GM10847 (cell line): ENCODE measurements around the gene LARGE1.

Source experiments
- POLR2A ChIP-seq: IDR thresholded peaks from 2 replicates; pipeline ENCODE4 v1.6.1; 2011; ENCODE audit not compliant: insufficient read length; ENCODE audit errors: extremely low read depth

LARGE1 gene

GRCh38 chr22:33896154-33896553 lies 24.1 kb downstream of the LARGE1 start:
- no peak for TF ChIP-seq POLR2A

- no peak for TF ChIP-seq POLR2A
Measured at GRCh38 chr22:33895444-33895843, 24.8 kb downstream of the LARGE1 start.

- no peak for TF ChIP-seq POLR2A
Measured at GRCh38 chr22:33894515-33894914, 25.8 kb downstream of the LARGE1 start.

GRCh38 chr22:33894036-33894435 lies 26.2 kb downstream of the LARGE1 start:
- TF ChIP-seq POLR2A = no peak

GRCh38 chr22:33893512-33893911 lies 26.8 kb downstream of the LARGE1 start:
- no peak for TF ChIP-seq POLR2A

GRCh38 chr22:33891992-33892391 lies 28.3 kb downstream of the LARGE1 start:
- TF ChIP-seq POLR2A = no peak

GRCh38 chr22:33891455-33891854 lies 28.8 kb downstream of the LARGE1 start:
- TF ChIP-seq POLR2A = no peak

- TF ChIP-seq POLR2A = no peak
Measured at GRCh38 chr22:33889748-33890147, 30.5 kb downstream of the LARGE1 start.

GRCh38 chr22:33888821-33889220 lies 31.5 kb downstream of the LARGE1 start:
- TF ChIP-seq POLR2A = no peak

GRCh38 chr22:33887173-33887572 lies 33.1 kb downstream of the LARGE1 start:
- no peak for TF ChIP-seq POLR2A

- TF ChIP-seq POLR2A = no peak
Measured at GRCh38 chr22:33886696-33887095, 33.6 kb downstream of the LARGE1 start.

- no peak for TF ChIP-seq POLR2A
Measured at GRCh38 chr22:33884829-33885228, 35.4 kb downstream of the LARGE1 start.

GRCh38 chr22:33883961-33884808 lies 36.1 kb downstream of the LARGE1 start:
- no peak for TF ChIP-seq POLR2A

- no peak for TF ChIP-seq POLR2A
Measured at GRCh38 chr22:33883561-33883960, 36.7 kb downstream of the LARGE1 start.

- TF ChIP-seq POLR2A = no peak
Measured at GRCh38 chr22:33882991-33883390, 37.3 kb downstream of the LARGE1 start.

- no peak for TF ChIP-seq POLR2A
Measured at GRCh38 chr22:33880986-33881385, 39.3 kb downstream of the LARGE1 start.

GRCh38 chr22:33879796-33880195 lies 40.5 kb downstream of the LARGE1 start:
- no peak for TF ChIP-seq POLR2A
